Endothelial cell (in vitro differentiated cells): Measurements from ENCODE around the gene AGBL1. TPM values are rescaled to one million over a fixed set of nuclear protein-coding genes. Genes with fewer than 3 reads are reported as not detected.

Experiments
- DNase-seq: peaks from one replicate; pipeline ENCODE4 v3.0.0; 2021; ENCODE audit warnings: low spot score
- H3K27ac Mint-ChIP-seq: one replicate; pipeline ENCODE4 v1.8.0; 2021; ENCODE audit warnings: mixed read lengths, inconsistent platforms; ENCODE audit not compliant: unreplicated experiment
- H3K27me3 Mint-ChIP-seq: one replicate; pipeline ENCODE4 v1.8.0; 2021; ENCODE audit warnings: mild to moderate bottlenecking, moderate library complexity, mixed read lengths, inconsistent platforms; ENCODE audit not compliant: unreplicated experiment
- H3K36me3 Mint-ChIP-seq: one replicate; pipeline ENCODE4 v1.8.0; 2021; ENCODE audit warnings: mild to moderate bottlenecking, low read depth, mixed read lengths, inconsistent platforms; ENCODE audit not compliant: unreplicated experiment
- H3K4me1 Mint-ChIP-seq: one replicate; pipeline ENCODE4 v1.8.0; 2021; ENCODE audit warnings: mild to moderate bottlenecking, mixed read lengths, inconsistent platforms; ENCODE audit not compliant: unreplicated experiment
- H3K4me3 Mint-ChIP-seq: one replicate; pipeline ENCODE4 v1.8.0; 2021; ENCODE audit warnings: mild to moderate bottlenecking, mixed read lengths, inconsistent platforms; ENCODE audit not compliant: unreplicated experiment
- H3K9me3 Mint-ChIP-seq: one replicate; pipeline ENCODE4 v1.8.0; 2021; ENCODE audit warnings: mixed read lengths, inconsistent platforms; ENCODE audit not compliant: unreplicated experiment
- CTCF ChIP-seq: fragments of 200-600 bp; sonication (generic); IDR thresholded peaks from one replicate; pipeline ENCODE4 v1.5.0; 2021; ENCODE audit warnings: antibody characterized with exemption; ENCODE audit not compliant: unreplicated experiment
- total RNA-seq: library from RNA; stranded (reverse); fragmentation: NEBNext Ultra II Directional; extraction: Animal tissue kit (Norgen Biotek cat#: 25700); gene quantifications from one replicate; pipeline ENCODE4 v1.2.1, GENCODE V29; 2021; ENCODE audit not compliant: unreplicated experiment

Gene AGBL1
- total RNA-seq, 1 donor from 2014 or later: 0.03 TPM

GRCh38 chr15:86229936-86230335 lies 150.3 kb downstream of the AGBL1 start:
- no peak for DNase-seq
- Mint-ChIP-seq H3K9me3 (no peaks in the 10 kb centered on the region), H3K4me3 (no peak overlapping the region), H3K4me1 (peaks cover 27% of the 10 kb centered on the region), H3K36me3 (no peaks in the 10 kb centered on the region), H3K27ac (no peak overlapping the region), H3K27me3 (no peaks in the 10 kb centered on the region)
- no peak for TF ChIP-seq CTCF

- Mint-ChIP-seq H3K9me3 (no peaks in the 10 kb centered on the region), H3K36me3 (no peaks in the 10 kb centered on the region), H3K4me1 (peaks cover 31% of the 10 kb centered on the region), H3K27me3 (no peaks in the 10 kb centered on the region), H3K27ac (no peak overlapping the region), H3K4me3 (peak overlapping the region; percentile 23)
- DNase-seq: peak; percentile 47
- peak; percentile 74 for TF ChIP-seq CTCF
Measured at GRCh38 chr15:86231864-86232721, 152.4 kb downstream of the AGBL1 start.

GRCh38 chr15:86235667-86236066 lies 156.0 kb downstream of the AGBL1 start:
- H3K9me3 Mint-ChIP-seq: no peaks in the 10 kb centered on the region
- H3K4me3 Mint-ChIP-seq: no peak overlapping the region
- TF ChIP-seq CTCF: no peak
- no peak for DNase-seq
- no peaks in the 10 kb centered on the region for H3K36me3 Mint-ChIP-seq
- peaks cover 1% of the 10 kb centered on the region for H3K27me3 Mint-ChIP-seq
- no peak overlapping the region for H3K27ac Mint-ChIP-seq
- H3K4me1 Mint-ChIP-seq: peaks cover 17% of the 10 kb centered on the region

GRCh38 chr15:86236356-86237110 lies 156.9 kb downstream of the AGBL1 start:
- no peak for DNase-seq
- no peak overlapping the region for H3K27ac Mint-ChIP-seq
- no peak for TF ChIP-seq CTCF
- H3K4me1 Mint-ChIP-seq: peaks cover 16% of the 10 kb centered on the region
- H3K9me3 Mint-ChIP-seq: no peaks in the 10 kb centered on the region
- peaks cover 1% of the 10 kb centered on the region for H3K27me3 Mint-ChIP-seq
- no peaks in the 10 kb centered on the region for H3K36me3 Mint-ChIP-seq
- no peak overlapping the region for H3K4me3 Mint-ChIP-seq

GRCh38 chr15:86237111-86237500 lies 157.4 kb downstream of the AGBL1 start:
- Mint-ChIP-seq H3K27me3 (peaks cover 1% of the 10 kb centered on the region), H3K4me3 (no peak overlapping the region), H3K9me3 (no peaks in the 10 kb centered on the region), H3K27ac (no peak overlapping the region), H3K36me3 (no peaks in the 10 kb centered on the region), H3K4me1 (peaks cover 10% of the 10 kb centered on the region)
- TF ChIP-seq CTCF: no peak
- no peak for DNase-seq
